ENCODE measurements around the gene KIAA1755.

Gene KIAA1755

GRCh38 chr20:38221119-38221589 lies 39.4 kb downstream of the KIAA1755 start:
- peak; percentile 96 for FAIRE-seq
- peak; percentile 97 for DNase-seq (ENCODE audit: insufficient read length, low spot score)

DNA sequence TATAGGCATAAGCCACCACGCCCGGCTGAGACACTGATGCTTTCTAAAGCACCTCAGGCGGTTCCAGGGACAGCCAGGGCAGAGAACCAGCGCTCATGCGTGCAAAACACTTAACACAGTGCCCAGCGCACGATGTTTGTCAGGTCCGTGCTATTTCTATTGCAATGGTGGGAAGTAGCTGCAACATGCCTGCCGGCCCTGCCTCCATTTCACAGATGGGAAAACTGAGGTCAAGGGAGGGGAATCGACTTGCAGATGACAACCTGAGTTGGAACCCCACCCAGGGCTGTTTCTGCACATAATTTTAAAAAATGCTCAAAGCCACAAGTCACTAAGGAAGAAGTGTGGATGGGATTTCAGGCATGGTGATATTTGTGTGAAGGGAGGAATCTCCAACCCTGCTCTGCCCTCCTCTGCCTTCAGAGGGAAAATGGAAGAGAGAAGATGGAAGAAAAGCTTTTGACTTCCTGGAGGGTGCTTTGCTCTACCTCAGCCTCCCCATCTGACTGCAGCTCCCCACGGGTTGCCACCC lies 39.9 kb downstream of the KIAA1755 start:
- FAIRE-seq, result no peak
- DNase-seq (ENCODE audit: insufficient read length, low spot score), result no peak

- no peak for DNase-seq (ENCODE audit: insufficient read length, low spot score)
- FAIRE-seq, result peak; percentile 83
These were observed 41.3 kb downstream of the KIAA1755 start for GRCh38 chr20:38219006-38219950.

DNA sequence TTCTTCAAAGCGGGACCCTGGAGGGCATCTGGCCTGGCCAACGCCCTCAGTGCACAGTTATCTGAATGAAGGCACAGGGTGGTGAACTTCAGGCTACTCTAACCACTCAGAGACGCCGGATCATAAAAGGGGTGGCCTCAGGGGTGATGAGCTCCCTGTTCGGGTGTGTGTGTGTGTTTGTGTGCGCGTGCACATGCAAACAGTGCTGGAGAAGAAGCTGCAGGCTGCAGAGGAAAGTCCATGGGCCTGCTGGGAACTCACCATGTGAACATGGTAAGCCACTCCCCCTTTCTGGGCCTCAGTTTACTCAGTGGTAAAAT lies 42.0 kb downstream of the KIAA1755 start:
- FAIRE-seq, result no peak

DNA sequence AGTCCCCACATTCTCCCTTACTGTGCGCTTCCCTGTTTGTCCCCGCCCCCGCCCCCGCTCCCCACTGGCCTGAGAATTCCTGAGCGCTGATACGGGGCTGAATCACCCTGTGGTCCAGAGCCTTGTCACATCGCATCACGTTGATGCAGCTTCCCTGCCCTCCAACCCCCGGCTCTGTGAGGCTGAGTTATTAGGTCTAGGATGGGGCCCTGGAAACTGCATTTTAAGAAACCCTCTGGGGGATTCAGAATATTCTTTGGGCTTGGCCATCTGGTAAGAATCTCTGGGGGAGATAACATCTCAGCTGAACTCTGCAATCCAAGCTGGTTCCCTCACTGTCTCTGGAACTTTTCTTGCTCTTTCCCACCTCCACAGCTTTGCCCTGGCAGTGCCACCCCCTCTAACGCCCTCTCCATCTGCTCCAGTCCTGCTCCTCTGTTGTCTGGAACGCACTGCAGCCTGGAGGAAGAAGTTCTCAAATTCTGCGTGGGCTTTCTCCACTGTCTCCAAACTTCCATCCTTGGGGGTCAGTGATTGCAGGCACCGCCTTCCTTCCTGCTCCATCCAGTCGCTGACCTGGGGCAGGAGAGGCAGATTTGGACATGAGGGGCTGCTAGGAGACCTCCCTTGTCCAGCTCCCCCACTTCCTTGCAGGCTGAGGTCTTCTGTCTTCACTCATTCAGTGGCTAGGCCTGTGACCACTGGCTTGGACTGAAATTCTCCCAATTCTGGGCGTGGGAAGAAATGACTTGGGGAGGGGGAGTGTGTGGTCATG lies 42.6 kb downstream of the KIAA1755 start:
- FAIRE-seq (peak; percentile 98), DNase-seq (ENCODE audit: insufficient read length, low spot score) (peak; percentile 98)

More for the DNA sequence above, 42.0 kb downstream of the KIAA1755 start:
- no peak for DNase-seq (ENCODE audit: insufficient read length, low spot score)

DNA sequence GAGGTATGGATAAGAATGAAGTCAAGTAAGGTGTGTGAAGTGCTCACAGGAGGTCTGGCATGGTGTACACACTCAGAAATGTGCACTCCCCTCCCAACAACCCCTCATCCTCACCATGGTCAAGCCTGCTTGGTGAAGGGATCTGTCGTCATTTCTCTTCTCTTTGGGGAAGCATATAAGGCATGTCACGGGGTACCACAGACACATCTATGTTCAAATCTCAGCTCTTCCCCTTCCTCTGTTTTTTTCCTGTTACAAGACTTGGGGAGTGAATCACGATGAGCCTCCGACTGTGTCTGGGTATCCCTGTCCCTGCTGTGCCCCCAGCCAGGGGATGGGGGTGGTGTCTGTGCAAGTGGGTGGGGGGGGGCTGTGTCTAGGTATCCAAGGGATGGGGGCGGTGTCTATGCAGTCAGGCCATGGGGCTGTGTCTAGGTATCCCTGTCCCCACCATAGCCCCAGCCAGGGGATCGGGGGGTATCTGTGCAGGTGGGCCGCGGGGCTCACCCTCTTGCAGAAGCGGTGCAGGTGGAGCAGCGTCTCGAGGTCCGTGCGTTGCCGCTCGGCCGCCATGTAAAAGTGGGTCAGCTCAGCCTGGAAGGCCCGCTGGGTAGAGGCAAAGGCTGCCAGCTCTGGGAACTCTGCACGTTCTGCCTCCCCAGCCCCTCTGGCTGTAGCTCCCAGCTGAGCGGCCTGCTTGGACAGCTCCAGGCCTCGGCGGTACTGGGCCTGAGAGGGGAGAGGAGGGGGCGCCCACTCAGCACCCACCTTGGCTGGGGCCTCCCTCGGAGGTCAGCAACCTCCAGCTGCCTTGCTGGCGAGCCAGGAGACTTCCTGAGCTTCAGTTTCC lies 43.6 kb downstream of the KIAA1755 start:
- no peak for DNase-seq (ENCODE audit: insufficient read length, low spot score)
- FAIRE-seq, result peak; percentile 87

DNA sequence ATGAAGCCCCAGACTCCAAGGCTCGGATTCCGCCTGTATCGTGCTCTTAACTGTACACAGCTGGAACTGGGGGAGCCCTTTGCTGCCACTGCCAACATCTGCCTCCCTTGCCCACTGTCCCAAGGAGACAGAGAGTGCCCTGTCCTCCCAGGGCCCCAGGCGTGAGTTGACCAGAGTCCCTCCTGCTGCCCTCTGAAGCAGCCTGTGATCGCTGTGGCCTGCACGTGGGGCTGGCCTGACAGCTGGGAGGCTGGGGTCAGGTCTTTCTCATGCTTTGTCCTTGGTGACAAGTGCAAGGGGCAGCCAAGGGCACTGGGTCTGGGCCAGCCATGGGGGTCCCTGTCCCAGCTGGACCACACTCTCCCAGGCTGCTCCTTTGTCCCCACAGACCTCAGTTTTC lies 44.3 kb downstream of the KIAA1755 start:
- FAIRE-seq (no peak), DNase-seq (ENCODE audit: insufficient read length, low spot score) (no peak)

- FAIRE-seq, result peak; percentile 89
These were observed 45.0 kb downstream of the KIAA1755 start for GRCh38 chr20:38215194-38216182.

DNA sequence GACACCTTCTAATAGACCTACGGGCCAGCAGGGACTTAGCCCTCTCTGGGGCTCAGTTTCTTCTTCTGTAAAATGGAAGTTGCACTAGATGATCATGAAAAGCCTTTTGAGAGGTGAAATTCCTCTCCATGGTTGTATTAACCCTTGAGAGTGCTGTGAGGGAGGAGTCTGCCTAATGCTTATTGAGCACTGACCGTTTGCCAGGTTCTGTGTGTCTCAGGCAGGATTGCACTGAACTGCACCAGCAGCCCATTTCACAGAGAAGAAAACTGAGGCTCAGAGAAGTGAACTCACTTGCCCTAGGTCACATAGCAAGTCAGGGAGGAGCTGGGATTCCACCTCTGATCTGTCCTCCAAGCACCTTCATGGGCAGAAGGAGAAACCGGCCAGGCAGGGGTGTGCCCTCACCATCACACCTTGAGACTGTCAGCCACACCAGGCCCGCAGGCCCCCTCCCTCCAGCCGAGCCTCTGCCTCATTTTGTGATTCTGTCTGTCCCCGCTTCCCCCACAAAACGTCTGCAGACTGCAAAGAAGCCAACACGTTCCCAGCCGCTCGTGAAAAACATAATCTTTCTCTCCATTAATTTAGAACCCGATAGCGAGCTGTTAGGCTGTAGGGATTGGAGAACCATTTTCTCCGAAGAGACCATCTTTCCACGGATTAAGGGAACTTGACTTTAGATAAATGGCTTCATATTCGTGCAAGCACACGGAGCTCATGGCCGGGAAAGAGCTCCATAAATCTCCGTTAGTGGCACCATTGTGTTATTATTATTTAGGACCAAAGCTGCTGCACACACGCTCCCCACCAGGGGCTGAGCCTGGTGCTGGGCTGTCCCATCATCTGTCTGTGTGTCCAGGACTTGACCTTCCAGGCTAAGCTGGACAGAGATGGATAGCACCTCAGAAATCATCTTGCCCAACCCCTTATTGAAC lies 46.0 kb downstream of the KIAA1755 start:
- FAIRE-seq, result peak; percentile 38
- no peak for DNase-seq (ENCODE audit: insufficient read length, low spot score)

More at GRCh38 chr20:38215194-38216182, 45.0 kb downstream of the KIAA1755 start:
- no peak for DNase-seq (ENCODE audit: insufficient read length, low spot score)

GRCh38 chr20:38213607-38213940 lies 47.0 kb downstream of the KIAA1755 start:
- no peak for DNase-seq (ENCODE audit: insufficient read length, low spot score)
- no peak for FAIRE-seq

DNA sequence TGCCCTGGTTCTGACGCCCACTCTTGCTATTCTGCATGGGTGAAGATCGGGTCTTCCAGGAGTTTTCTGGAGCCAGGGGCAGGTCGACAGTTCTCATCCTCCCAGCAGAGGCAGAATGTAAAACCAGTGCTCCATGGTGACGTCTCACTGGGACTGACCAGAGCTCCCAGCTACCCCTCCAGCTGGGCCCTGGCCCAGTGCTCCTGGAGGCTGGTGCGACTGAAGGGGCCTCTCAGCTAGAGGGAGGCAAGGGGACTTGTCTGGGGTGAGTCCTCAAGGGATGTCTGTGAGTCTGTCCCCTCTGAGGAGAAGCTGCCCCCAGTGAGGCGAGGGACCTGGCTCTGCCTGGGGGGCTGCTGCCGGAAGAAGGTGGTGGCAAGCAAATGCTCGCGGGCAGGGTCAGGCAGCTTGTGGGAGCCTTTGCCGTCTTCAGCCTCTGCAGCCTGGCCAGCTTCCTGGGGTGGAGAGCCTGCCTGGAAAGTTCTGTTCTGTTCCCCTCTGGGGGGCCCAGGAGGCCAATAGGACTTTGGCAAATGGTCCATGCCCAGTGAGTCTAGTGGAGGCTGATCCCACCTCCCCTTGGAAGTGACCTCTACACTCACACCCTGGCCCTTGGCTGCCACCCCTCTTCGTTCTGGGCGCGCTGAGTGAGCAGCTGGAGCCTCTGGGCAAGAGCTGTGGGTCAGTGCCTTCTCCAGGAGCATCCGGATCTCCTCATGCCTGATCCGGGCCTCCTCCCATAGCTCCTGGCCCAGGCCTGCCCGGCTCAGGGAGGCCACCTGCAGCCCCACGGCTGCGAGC lies 47.5 kb downstream of the KIAA1755 start:
- DNase-seq (ENCODE audit: insufficient read length, low spot score), result no peak
- peak; percentile 80 for FAIRE-seq

DNA sequence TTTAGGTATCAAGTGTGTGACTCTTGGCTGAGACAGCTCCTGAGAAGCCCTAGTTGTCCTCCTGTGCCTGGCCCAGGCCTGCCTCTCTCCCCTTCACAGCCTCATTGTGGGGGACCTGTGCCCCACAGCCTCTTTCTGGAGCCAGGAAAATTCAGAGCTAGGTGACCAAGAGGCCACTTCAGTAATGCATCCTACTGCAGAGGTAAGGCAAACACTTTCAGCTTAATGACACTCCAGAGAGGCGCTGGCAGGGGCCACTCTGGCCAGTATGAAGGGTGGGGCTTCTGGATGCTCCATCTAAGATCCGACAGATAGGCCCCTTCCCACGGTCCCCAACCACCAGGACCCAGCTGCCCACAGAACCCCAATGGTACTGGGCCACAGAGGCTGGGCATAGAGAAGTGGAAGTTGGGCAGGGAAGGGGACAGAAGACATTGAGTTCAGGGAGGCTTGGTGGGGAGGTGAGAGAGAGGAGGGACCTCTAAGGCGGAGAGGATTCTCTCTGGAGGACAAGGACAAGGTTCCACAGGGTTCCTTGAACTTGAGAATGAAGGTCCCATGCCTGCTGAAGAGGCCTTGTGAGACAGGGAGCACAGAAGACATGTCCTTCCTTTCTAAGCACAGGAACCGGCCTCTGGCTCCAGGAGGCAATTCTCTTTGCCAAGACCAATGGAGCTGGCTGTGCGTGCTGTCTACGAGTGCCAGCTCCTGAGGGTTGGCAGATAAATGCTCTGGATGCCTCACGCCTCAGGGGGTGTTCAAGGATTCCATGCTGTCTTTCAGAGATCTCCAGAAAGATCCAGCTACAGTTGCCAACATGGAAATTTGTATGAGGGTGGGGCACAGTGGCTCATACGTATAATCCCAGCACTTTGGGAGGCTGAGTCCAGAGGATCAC lies 49.1 kb downstream of the KIAA1755 start:
- DNase-seq (ENCODE audit: insufficient read length, low spot score) (no peak), FAIRE-seq (peak; percentile 69)

DNA sequence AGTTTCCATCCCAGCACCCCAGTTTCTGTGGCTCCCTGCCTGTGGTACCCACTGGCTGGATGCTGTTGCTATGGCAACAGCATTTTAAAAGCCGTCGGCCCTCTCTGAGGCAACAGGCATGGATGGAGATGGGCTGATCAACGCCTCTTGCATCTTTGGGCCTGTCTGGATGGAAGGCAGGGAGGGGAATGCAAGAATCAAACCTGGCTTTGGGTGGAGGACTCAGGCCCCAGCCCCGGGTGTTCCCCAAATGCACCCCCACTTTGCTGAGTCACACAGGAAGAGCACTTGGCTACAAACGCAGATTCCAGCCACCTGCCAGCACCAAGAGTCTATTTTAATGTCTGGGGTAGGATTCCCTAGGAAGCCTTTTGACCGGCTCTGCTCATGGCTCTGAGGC lies 49.8 kb downstream of the KIAA1755 start:
- FAIRE-seq, result no peak

GRCh38 chr20:38209736-38210405 lies 50.7 kb downstream of the KIAA1755 start:
- FAIRE-seq (peak; percentile 78), DNase-seq (ENCODE audit: insufficient read length, low spot score) (no peak)

More for the DNA sequence above, 49.8 kb downstream of the KIAA1755 start:
- DNase-seq (ENCODE audit: insufficient read length, low spot score), result no peak

GRCh38 chr20:38209054-38209675 lies 51.4 kb downstream of the KIAA1755 start:
- FAIRE-seq, result peak; percentile 31

More at GRCh38 chr20:38209054-38209675, 51.4 kb downstream of the KIAA1755 start:
- no peak for DNase-seq (ENCODE audit: insufficient read length, low spot score)

All from HTR-8/SVneo (cell line).